Skin of body (tissue), 2 donors: Measurements from ENCODE around the gene NTF4. TPM values are rescaled to one million over a fixed set of nuclear protein-coding genes. Genes with fewer than 3 reads are reported as not detected.
"Not testable (repeated sequence)": the region's sequence is repeated elsewhere in the genome, so short reads cannot be mapped to it uniquely, and the experiment has no call there.

ENCODE experiments used
- DNase-seq: peaks from one replicate; lab custom pipeline; 2025; lab: John Stamatoyannopoulos, UW
- total RNA-seq: library from RNA; depleted of rRNA; stranded (reverse); fragments of >200 nt; gene quantifications from one replicate; pipeline ENCODE4 v1.2.3, GENCODE V29; 2014

The NTF4 gene
- total RNA-seq, 1 donor from 2014 or later: 1.9 TPM

- no peak for DNase-seq
These were observed 6.9 kb downstream of the NTF4 start, which contains the start of gene CGB7 for GRCh38 chr19:49057636-49058234. Gene CGB7 (minus strand): TSS chr19:49057749. CDS start chr19:49055375, 2,374 bp downstream.

GRCh38 chr19:49056902-49057596, 7.6 kb downstream of the NTF4 start:
- DNase-seq: not testable (repeated sequence)

- no peak for DNase-seq
These were observed 8.3 kb downstream of the NTF4 start for GRCh38 chr19:49056101-49056901.

GRCh38 chr19:49050376-49051033, 14.1 kb downstream of the NTF4 start:
- not testable (repeated sequence) for DNase-seq

GRCh38 chr19:49049834-49050233, 14.8 kb downstream of the NTF4 start:
- DNase-seq: not testable (repeated sequence)

- DNase-seq: not testable (repeated sequence)
These were observed 15.6 kb downstream of the NTF4 start, which contains the start of gene CGB8 for GRCh38 chr19:49049011-49049410. Gene CGB8 (minus strand): TSS chr19:49049111. CDS start chr19:49048739, 372 bp downstream.

GRCh38 chr19:49043548-49043947, 21.1 kb downstream of the NTF4 start, which contains the start of gene CGB5:
Gene CGB5 (plus strand): TSS chr19:49043848. CDS start chr19:49044210, 362 bp downstream.
- DNase-seq: not testable (repeated sequence)

GRCh38 chr19:49042666-49043065, 22.0 kb downstream of the NTF4 start:
- DNase-seq: not testable (repeated sequence)

GRCh38 chr19:49042177-49042576, 22.4 kb downstream of the NTF4 start:
- DNase-seq: no peak

- not testable (repeated sequence) for DNase-seq
These were observed 24.9 kb downstream of the NTF4 start for GRCh38 chr19:49039736-49040135.

GRCh38 chr19:49038557-49039276, 25.9 kb downstream of the NTF4 start:
- DNase-seq: not testable (repeated sequence)

GRCh38 chr19:49038111-49038510, 26.5 kb downstream of the NTF4 start:
- not testable (repeated sequence) for DNase-seq

GRCh38 chr19:49036815-49037214, 27.8 kb downstream of the NTF4 start, which contains the start of gene CGB1:
Gene CGB1 (minus strand): TSS chr19:49036895. CDS start chr19:49036711, 184 bp downstream.
- DNase-seq: not testable (repeated sequence)

- not testable (repeated sequence) for DNase-seq
These were observed 32.8 kb downstream of the NTF4 start, which contains the start of gene CGB2 for GRCh38 chr19:49031642-49032301. Gene CGB2 (plus strand): TSS chr19:49031890. CDS start chr19:49032096, 206 bp downstream.

GRCh38 chr19:49030323-49030722, 34.3 kb downstream of the NTF4 start:
- DNase-seq: not testable (repeated sequence)

GRCh38 chr19:49029749-49030148, 34.9 kb downstream of the NTF4 start:
- not testable (repeated sequence) for DNase-seq

- DNase-seq: not testable (repeated sequence)
These were observed 35.9 kb downstream of the NTF4 start for GRCh38 chr19:49028686-49029085.

- not testable (repeated sequence) for DNase-seq
These were observed 39.0 kb downstream of the NTF4 start for GRCh38 chr19:49025599-49025998.

- not testable (repeated sequence) for DNase-seq
These were observed 39.5 kb downstream of the NTF4 start for GRCh38 chr19:49025088-49025487.

GRCh38 chr19:49024233-49024632, 40.4 kb downstream of the NTF4 start, which contains the start of gene CGB3:
Gene CGB3 (minus strand): TSS chr19:49024333. CDS start chr19:49023971, 362 bp downstream.
- DNase-seq: not testable (repeated sequence)
